CD4-positive, alpha-beta T cell treated with Interleukin-17A for 1 hour (primary cell): ENCODE measurements around the gene PLEKHA6.

Source experiments
- DNase-seq: peaks from one replicate; pipeline ENCODE4 v3.0.0-alpha.2; 2020

Gene PLEKHA6

DNA sequence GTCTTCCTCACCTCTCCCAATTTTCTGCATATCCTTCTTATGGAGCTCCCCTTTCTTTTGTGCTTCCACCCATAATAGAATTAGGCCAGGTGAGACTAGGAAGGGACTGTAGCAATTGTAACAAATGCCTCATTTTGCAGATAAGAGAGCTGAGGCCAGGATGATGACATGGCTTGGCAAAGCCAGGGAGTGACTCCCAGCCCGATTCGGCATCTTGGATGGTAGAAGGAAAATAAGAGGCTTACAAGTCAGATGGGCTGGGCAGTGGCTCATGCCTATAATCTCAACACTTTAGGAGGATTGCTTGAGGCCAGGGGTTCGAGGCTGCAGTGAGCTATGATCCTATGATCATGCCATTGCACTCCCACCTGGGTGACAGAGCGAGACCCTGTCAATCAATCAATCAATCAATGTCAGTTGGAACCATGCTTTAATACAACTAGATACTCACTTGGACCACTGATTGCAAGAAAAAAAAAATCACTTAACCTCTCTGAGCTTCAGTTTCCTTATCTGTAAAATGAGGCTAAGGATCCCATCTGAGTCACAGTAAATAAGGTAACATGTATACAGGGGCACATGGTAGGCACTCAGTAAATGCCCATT lies 51.6 kb downstream of the PLEKHA6 start:
- DNase-seq = no peak

DNA sequence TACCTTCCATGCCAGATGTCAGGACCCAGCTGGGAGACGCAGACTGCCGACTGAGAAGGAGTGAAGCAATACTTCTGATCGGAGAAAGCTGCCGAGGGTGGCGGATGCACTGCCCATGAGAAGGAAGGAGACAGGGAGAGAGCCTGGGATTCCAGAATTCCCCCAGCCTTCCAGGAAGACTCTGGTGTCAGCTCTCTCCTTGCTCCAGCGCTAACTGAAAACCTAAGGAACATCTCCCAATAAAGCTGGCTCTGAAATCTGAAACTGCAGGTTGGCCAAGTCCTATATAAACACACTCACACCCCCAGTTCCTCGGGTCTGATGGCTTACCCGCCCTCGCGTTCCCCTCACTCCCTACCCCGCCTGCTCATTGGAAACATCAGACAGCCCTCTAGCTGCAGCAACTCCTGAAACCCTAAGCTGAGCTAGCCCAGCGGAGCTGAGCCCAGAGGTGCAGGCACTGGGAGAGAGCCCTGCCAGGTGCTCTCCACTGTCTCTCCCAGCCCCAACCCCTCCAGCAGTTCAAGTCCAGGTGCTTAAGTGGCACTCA lies 52.3 kb downstream of the PLEKHA6 start:
- DNase-seq = no peak

DNA sequence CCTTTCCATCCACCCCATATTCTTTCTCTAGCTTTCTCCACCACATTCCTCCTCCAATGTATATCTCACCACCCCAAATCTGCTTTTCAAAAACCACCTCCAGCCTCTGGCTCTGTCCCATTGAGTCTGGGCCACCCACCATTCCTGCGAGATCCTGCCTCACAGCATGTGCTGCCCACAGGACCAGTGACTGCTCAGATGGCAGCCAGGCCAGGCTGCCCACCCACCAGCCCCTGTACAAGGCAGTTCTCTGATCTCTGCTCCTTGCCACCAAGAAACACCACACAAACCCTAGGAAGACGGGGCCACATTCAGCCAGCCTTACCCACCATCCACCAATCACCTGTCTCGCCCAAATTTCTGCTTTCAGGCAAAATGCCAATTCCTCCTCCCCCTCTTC lies 53.7 kb downstream of the PLEKHA6 start:
- no peak for DNase-seq

DNA sequence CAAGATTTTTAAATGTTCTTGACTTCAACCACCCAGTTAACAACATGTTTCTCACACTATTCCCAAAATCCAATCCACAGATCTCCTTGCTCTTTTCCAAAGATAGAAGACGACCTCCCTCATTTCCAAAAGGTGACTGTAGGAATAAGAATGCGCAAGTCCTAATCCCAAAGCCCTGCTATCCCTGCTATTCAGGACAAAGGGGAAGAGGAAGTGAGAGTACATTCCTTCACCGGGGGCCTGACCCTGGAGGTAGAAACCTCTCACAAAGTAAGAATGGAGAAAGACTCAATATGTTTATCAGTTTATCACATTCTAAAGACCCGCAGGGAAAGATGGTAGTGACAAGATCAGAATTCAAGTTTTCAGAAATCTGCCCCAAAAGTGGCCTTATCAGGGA lies 55.7 kb downstream of the PLEKHA6 start:
- DNase-seq = no peak

DNA sequence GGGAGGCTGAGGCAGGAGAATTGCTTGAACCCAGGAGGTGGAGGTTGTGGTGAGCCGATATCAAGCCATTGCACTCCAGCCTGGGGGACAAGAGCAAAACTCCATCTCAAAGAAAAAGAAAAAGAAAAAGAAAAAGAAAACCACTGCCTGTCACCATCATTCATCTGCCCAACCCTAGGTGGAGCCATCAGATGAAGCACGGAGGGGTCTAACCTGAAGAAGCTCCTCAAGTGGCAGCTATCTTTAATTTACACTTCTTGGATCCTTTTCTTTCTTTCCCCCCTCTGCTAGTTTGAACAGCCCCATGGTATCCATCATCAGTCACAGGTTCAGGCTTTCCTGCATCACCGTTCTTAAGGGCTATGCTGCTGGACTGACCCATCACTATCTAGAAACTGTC lies 57.0 kb downstream of the PLEKHA6 start:
- no peak for DNase-seq

DNA sequence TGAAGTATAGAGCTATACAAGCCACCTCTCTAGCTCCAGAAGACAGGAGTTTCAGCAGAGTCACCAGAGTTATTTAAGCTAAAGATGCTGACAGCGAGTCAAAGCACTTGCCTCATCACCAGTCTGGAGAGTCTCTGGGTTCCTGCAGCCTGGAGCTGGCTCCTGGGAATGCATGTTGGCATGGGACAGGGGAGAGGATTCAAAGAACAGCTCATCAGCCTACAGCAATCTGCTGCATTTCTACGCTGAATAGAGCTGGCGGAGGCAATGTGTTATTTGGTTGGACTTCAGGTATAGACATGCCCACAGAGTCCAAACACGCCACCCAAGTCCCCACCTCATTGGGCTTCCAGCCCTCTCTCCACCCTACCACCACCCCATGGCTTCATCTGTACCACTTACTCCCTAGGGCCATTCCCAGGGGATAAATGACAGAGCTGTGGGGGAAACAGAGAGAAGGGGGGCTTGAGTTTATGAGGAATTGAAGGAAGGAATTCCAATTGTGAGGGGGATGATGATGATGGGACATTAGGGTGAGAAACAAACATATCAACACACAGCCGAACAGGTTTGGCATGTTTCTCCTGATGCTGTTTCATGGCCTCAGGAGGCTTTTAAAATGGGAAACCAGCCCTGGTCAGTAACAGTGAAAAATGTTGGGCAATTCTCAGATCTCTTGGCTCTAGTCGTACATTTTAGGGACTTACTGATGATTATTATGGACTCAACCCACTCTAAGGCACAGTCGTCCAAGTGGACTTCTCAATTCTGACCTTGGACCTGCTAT lies 58.4 kb downstream of the PLEKHA6 start:
- DNase-seq = no peak

DNA sequence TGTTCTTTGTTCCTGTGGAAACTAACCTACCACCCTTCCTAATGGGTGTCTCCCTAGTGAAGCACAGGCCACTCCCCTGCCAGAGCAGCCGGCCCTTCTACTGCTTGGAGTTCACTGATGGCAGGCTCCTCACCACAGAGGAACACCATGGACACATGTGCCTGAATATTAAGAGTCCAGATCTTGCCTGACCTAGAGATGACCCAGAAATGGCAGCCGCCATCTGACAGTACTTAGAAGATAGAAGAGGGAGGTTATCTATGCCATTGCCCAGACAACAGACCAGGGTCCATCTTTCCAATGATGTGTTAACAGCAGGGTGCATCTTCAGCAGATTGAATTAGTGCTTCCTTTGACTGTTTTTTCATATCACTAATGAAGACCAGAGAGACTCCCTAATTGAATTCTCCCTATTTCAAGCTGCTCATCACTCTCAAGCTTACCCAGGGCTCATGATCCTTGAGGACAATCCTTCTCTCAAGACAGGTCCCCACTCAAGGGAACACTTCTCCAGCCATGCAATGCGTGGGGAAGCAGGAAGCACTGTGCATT lies 59.8 kb downstream of the PLEKHA6 start:
- DNase-seq = no peak

DNA sequence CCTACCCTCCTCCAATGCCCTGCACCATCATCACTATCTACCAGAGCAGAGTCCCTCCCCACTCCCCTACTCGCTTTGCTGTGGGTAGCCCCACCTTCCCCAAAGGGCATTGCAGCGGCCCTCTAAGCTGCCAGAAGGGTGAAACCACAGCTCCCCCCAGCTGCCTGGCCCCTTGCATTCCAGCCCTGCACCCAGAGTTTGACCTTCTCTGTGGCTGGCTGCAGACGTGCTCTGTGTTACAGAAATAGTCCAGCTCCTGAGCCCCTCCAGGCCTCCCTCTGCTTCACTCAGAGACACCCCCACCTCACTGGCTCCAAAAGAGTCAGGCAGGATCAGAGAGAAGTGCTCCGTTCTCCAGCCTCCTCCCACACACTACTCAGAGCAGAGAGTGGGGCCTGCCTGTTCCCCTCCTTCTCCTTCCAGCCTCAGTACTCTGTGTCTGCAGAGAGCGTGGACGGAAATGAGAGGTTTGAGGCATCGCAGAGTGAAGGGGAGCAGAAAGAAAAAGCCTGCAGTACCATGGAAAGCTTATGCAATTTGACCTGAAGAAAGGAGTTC lies 63.2 kb downstream of the PLEKHA6 start:
- DNase-seq = no peak

DNA sequence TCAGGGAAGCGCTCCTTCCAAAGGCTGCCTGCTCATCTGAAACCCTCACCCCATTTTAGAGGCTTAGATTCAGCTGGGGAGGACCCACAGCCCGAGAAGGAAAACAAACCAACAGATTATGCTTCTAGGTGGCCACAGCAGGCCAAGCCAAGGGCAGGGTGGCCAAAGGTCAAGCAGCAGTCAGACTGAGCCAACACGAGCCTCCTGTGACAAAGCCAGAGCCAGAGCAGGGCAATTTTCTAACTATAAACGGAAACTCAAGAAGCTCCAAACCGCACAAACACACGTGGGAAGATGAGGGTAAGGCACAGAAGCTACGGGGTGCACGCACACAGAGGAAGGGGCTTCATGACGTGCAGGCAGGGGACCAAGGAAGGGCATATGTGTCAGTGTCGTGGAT lies 64.1 kb downstream of the PLEKHA6 start:
- DNase-seq = no peak

DNA sequence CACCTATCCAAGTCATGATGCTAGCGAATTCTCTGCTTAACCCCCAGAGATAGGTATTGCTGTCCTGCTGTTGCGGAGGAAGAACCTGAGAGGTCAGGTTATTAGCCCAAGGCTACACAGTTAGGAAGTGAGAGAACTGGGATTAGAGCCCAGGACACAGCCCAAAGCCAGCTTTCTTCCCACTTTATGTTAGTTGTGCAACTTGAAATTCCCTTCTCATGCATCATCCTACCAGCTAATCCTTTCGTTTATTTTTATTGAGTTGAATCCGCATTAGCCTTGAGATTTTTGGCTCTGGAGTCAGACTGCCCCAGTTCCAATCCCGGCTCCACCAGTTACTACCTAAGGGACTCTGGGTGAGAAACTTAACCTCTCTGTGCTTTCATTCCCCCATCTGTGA lies 65.4 kb downstream of the PLEKHA6 start:
- DNase-seq = no peak

DNA sequence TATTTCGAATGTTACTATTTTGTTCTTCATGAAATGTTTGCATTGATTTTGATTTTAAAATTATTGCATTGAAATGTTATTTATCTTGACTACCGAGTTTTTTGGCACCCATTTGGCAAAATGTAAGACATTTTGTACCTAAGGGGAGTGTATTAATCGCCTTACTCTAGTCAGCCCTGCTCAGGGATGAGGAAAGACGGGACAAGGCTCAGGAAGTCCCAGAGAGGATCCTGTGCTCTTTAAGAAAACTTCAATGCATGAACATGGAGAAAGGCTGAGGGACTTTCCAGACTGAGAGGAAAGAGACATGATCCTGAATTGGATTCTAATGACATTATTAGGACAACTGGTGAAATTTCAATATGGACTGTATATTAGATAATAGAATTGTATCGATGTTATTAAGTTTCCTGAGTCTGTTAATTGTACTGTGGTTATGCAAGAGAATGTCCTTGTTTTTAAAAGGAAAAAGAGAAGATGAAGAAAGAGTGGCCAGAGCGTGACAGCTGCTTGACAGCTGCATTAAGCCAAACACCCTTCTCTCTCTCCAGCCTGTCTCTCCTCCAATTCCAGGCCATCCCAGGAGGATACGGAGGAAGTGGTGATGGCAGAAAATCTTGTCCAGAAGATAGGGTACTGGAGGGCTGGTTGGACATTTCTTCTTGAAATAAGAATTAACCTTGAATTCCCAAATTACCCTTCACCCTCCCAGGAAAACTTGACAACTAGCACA lies 66.0 kb downstream of the PLEKHA6 start:
- no peak for DNase-seq

DNA sequence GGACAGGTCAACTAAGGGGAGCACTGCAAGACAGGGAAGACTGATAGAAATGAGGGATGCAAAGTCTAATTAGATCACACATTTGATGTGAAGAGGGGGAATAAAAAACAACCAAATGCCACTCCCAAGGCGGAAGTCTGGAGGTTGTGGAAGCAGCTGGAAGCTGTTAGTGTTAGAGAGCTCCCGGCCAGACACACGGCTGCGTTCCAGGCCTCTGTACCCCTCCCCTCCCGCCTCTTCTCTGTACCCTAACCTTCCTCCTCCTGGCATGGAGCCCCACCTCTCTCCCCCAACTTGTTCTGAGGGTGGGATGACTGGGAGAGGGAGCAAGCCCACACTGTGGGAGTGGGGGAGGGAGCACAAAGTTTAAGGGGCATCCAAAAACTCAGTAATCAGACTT lies 67.0 kb downstream of the PLEKHA6 start:
- DNase-seq = no peak

DNA sequence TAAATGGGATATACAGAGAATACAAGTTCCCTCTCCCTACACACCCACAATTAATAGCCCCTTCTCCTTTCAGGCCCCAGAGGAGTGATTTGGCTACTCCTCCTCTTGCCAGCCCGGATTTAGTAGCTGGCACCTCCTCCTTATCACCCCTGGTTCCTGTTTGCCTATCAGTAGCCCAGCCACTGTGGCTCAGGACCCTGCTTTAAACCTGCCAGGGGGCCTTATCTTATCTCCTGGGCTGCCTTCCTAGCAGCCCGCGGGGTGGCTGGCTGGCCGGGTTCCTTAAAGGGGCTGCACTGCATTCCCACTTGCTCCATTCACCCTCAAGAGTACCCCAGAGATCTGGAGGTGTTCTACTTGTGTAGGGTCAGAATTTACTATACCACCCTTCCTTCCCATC lies 70.4 kb downstream of the PLEKHA6 start:
- DNase-seq = no peak

DNA sequence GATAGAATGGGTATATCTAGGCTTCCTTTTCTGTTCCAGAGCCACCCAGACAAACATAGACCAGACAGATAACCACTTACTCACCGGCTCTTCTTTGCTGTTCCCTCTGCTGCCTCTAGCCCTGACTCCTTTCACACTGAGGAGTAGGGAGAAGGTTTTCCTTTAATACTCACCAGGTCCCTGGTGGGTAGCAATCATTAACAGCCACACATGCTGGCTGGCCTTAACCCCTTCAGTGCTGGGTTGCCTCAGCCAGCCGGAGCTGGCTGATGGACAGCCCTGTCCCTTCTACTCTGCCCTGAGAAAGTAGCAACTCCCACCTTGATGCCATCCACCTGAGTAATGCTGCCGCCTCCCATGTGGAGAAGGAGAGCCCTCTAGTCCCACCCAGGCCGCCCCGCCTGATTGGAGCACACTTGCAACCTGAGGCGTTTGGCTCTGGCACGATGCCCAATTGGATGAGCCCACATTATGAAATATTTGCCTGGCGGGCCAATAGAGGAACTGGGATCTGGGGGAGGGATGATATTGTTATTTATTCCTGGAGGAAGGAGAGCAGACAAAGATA lies 71.6 kb downstream of the PLEKHA6 start:
- DNase-seq = no peak

DNA sequence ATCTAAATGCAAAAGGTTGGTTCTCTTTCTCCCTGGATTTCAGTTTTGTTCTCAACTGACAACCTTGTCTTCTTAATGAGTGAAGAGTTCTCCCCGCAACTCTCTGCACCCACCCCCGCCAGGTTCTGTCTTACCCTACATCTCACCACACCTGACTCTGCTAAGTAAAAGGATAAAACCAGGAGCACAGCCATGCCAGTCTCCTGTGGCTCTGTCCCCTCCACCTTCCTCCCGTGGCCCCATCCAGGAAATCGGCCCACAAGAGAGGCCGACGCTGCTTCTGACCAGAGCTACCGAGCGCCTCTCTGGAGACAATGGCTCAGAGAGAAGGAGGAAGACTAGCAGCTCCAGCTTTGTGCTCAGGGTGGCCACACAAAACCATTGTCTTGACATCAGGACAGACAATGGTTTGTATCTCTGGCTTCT lies 72.2 kb downstream of the PLEKHA6 start:
- no peak for DNase-seq

DNA sequence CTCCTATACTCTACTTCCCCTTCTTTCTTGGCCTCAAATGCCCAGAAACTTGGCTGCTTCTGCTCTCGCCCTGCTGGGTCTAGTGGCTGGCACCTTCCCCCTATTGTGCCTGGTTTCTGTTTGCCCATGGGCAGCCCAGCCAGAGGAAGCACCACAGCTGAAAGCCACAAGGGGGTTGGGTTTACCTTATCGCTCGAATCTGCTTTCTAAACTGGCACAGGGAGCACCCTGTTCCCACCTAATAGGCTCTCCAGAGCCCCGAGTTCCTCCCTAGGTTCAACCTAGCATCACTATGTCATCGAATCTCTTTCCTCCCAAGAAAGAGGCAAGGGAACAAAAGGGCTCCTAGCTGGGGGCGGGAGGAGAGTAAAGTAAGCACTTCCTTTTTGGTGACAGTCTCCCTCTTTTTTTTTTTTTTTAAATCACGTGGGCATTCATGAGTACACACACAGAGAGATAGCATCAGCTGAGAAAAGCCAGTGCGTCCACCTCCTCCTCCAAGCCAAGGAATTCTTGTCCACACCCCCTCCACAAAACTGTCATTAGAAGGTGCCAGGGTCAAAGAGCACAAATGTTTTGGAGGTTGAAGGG lies 72.8 kb downstream of the PLEKHA6 start:
- peak; percentile 60 for DNase-seq

DNA sequence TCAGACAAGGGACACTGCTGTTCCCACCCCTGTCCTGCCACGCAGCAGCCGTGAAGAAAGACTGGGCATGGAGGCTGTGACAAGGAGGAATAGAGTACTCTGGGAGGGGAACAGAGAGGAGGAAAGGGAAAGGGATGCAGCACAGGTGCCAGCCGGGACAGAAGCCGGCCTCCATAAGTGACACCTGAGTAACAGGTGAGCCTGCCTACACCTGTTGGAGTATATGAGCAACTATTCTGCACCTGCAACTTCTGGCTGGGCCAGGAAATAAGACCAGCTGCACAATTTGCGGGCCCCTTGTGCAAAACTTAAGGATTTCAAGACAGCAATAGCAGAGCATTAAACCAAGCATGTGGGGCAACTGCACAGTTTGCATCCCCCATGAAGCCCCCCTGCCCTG lies 73.4 kb downstream of the PLEKHA6 start:
- no peak for DNase-seq

DNA sequence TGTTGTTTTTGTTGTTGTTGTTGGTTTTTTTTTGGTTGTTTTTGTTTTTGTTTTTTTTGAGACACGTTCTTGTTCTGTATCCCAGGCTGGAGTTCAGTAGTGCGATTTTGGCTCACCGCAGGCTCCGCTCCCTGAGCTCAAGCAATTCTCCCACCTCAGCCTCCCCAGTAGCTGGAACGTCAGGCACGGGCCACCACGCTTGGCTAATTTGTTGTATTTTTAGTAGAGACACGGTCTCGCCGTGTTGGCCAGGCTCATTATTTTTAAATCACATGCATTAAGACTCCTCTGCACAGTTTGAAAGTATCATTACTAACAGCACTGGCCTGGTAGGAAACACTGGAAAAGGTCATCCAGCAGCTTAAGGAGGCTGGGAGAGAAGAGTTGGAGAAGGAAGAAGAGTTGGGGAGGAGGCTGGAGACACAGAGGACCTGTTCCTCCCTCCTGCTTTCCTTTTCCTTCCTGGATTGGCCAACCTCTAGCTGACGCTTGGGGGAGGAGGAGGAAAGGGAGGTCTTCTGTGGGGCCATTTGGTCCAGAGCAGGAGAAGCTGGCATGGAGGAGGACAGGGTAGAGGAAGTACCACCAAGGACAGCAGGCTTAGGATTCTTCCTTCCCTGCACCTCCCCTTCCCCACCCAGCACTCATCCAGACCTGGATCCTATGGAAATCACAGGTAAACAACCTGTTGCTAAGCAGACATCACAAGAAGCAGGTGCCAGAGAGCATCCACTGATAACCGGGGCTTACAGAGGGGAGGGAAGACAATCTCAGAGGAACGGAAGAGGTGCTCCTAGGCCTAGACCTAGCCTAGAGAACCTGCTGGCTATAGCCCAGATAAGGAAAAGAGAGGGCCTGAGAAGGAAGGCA lies 74.1 kb downstream of the PLEKHA6 start:
- no peak for DNase-seq

DNA sequence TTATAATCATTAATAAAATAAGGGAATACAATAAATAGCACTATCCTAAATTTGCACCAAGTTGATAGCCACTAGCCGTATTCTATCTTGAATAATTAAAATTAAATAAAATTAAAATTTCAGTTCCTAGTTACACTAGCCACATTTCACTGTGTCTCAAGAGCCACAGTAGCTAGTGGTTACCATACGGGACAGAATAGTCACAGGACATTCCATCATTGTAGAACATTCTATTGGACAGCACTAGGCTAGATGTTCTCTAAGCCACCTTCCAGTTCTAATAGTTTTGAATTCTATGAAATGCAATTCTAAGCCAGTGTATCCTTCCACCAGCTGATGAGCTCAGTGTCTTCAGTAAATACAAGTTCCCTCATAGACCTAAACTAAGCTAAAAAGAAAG lies 74.8 kb downstream of the PLEKHA6 start:
- DNase-seq = no peak

DNA sequence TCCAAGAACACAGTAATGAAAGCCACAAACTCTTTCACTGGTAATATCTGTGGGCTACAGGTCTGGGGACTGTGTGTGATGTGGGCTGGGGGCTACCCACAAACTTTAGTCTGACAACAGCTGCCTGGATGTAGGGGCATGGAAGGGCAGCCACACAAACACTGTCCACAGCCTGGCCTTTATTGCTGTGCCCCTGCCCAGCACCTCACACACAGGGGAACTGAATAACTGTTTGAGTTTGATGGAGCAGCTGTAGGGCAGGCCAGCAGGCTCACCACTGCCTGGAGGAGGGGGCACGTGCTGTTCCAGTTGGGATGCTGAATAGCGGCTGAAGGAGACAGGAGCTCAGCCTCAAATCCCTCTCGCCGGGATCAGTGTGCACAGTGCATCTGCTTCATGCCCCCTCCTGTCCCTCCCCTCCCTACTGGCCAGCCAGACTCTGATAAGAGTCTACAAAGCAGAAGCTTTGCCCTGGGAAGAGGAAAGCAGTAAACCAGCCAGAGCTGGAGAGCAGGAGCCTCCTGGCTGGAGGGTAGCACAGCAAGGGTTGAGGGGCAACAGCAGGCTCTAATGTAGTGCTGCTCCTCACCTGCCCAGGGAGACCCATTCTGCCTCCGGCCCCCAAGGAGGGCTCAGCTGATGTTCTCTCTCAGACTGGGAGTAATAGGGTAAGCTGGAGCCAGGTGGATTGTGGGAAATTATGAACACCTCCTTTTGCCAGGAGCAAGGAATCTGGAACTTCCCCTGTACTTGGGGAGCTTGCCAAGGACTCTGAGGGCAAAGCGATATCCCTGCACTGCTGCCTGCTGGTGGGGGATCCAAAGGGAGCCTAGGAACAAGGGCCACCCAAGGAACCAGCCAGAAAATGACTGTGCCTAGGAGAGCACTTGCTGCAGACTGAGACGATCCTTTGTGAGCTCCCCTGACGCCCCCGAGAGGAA lies 75.7 kb downstream of the PLEKHA6 start:
- no peak for DNase-seq
